ENCODE data around the gene CASQ1.

The CASQ1 gene

GRCh38 chr1:160200786-160201185 is 10.4 kb downstream of the CASQ1 start:
- H3K27ac ChIP-seq (ENCODE audit: extremely low read depth, low read depth, low read length), result no peak overlapping the region
- H3K4me1 ChIP-seq (ENCODE audit: control insufficient read depth, insufficient read depth, low read length), result no peaks in the 10 kb centered on the region
- no peaks in the 10 kb centered on the region for H3K36me3 ChIP-seq (ENCODE audit: control insufficient read depth in 2 of 2, insufficient read depth in 1 of 2, low read length in 2 of 2)
- CTCF ChIA-PET, result interaction anchor here (1.7 to 4.4 kb wide), 3 partner anchors 9 to 19 kb away, joined by 5 to 64 read pairs (median 11); partner anchors contain the start of gene CASQ1
- POLR2A ChIA-PET, result no interaction called here
- no peak overlapping the region for H3K4me3 ChIP-seq (ENCODE audit: low read depth, low read length)
- H3K9me3 ChIP-seq (ENCODE audit: control insufficient read depth, insufficient read depth, low read depth, low read length), result no peaks in the 10 kb centered on the region
- TF ChIP-seq ZNF777 (tag by site-specific recombination; IDR thresholded peaks at IDR 0.05; ENCODE audit: borderline replicate concordance) (no peak), ZNF571 (tag by site-specific recombination; IDR thresholded peaks at IDR 0.05) (no peak), ZBTB10 (tag by site-specific recombination; IDR thresholded peaks at IDR 0.05) (no peak), ZBTB17 (tag by site-specific recombination; IDR thresholded peaks at IDR 0.05) (no peak), ZNF155 (tag by site-specific recombination; IDR thresholded peaks at IDR 0.05) (no peak), ZNF280C (tag by site-specific recombination; IDR thresholded peaks at IDR 0.05) (no peak), BCL6B (tag by site-specific recombination; IDR thresholded peaks at IDR 0.05) (no peak), ZNF488 (tag by site-specific recombination; IDR thresholded peaks at IDR 0.05) (no peak), ZNF76 (tag by site-specific recombination; IDR thresholded peaks at IDR 0.05; ENCODE audit: borderline replicate concordance, low read depth) (no peak), ZNF157 (tag by site-specific recombination; IDR thresholded peaks at IDR 0.05) (no peak), ZNF747 (tag by site-specific recombination; IDR thresholded peaks at IDR 0.05) (no peak), ZBTB8A (tag by site-specific recombination; IDR thresholded peaks at IDR 0.05) (no peak), ZNF112 (tag by site-specific recombination; IDR thresholded peaks at IDR 0.05) (no peak), ZNF362 (tag by site-specific recombination; IDR thresholded peaks at IDR 0.05) (no peak), ZNF670 (tag by site-specific recombination; IDR thresholded peaks at IDR 0.05; ENCODE audit: low read depth) (no peak), MEIS1 (CRISPR knock-in tag; IDR thresholded peaks at IDR 0.05; ENCODE audit: borderline replicate concordance) (no peak), ZNF214 (tag by site-specific recombination; IDR thresholded peaks at IDR 0.05; ENCODE audit: borderline replicate concordance) (no peak), PRDM4 (tag by site-specific recombination; IDR thresholded peaks at IDR 0.05) (no peak), PATZ1 (tag by site-specific recombination; IDR thresholded peaks at IDR 0.05) (no peak), ZBTB11 (tag by site-specific recombination; conservative IDR thresholded peaks at IDR 0.05; ENCODE audit: low read depth) (no peak)

Measured in HEK293 (cell line).